ENCODE results near the gene SCP2.

Gene SCP2, protein sequence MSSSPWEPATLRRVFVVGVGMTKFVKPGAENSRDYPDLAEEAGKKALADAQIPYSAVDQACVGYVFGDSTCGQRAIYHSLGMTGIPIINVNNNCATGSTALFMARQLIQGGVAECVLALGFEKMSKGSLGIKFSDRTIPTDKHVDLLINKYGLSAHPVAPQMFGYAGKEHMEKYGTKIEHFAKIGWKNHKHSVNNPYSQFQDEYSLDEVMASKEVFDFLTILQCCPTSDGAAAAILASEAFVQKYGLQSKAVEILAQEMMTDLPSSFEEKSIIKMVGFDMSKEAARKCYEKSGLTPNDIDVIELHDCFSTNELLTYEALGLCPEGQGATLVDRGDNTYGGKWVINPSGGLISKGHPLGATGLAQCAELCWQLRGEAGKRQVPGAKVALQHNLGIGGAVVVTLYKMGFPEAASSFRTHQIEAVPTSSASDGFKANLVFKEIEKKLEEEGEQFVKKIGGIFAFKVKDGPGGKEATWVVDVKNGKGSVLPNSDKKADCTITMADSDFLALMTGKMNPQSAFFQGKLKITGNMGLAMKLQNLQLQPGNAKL

DNA sequence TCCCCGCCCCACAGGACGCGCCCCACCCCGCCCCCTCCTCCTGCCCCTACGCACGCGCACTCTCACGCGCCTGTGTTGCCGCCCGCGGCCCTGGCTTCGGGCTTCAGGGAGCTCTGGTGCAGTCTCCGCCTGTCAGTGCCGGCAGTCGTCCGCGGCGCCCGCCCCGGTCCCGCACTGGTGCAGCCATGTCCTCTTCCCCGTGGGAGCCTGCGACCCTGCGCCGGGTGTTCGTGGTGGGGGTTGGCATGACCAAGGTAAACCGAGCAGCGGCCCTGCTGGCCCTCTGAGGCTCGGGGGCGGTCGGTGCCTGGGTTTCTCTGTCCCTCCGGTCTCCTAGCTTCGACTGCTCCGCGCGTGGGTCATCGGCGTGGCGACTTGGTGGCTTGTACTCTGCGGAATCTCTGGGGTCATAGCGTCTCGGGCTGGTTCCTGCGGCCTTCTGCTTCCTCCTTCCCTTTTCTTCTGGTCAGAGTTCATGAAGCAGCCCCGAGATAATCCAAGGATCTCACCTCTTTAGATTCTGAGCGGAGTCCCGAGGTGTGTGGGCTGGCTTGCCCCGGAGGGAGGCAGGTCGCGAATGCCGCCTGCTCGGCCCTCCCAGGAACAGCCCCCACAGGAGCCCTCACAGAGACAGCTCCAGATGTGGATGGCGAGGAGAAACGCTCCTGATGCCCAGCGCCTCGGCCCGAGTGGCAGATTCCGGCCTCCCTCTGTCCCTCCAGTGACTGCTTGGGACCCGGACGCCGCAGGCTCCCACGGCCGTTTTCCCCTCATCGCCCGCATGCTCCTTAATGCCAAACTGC, at the start of gene SCP2:
Gene SCP2, plus strand, starts transcription at position 65 of the 803 bp plus-strand sequence. Its CDS starts 121 bp downstream, at position 186.
- peak; percentile 30 to 82 (median 62) for DNase-seq

DNA sequence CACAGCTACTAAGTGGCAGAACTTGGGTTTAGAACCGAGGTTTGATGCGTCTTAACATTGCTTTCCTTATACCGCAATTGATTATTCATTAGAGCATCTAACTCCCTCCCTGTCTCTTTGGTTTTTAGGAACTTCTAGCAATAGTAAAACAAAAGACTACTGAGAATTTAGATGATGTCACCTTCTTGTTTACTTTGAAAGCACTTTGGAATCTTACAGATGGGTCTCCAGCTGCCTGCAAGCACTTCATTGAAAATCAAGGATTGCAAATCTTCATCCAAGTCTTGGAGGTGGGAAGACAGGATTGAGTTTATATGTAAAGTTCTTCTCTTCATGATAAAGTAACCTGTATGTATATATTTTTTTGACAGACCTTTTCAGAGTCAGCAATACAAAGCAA, 49.5 kb upstream of the SCP2 start:
- DNase-seq: no peak

DNA sequence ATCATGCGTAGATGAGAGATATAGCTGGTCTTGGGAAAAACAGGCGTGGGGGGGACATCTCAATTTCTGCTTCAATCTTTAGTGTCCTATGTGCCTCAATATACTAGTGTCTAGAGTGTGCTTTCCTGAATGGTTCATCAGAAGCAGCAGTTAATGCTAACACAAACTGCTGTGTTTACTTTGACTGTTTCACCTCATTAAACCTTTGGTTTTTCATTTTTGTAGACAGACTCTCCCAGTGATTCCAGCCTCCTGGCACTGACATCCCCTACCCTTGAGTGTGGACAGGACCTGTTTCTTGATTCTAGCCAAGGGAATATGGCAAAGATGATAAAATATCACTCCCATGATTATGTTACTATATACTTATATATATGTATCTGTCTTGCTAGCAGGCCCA, 46.9 kb upstream of the SCP2 start:
- DNase-seq: no peak

DNA sequence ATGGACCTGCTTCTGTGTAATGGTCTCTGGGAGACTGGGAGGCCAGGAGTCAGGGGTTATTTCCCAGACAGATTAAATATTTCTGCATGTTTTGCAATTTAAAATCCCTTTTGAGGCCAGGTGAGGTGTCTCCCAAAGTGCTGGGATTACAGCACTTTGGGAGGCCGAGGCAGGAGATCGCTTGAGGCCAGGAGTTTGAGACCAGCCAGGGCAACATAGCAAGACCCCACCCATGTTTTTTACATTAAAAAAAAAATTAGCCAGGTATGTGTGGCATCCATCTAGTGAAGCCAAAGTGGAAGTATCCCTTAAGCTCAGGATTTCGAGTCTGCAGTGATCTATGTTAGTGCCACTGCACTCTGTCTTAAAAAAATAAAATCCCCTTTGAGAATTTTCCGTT, 39.6 kb upstream of the SCP2 start:
- no peak for DNase-seq

DNA sequence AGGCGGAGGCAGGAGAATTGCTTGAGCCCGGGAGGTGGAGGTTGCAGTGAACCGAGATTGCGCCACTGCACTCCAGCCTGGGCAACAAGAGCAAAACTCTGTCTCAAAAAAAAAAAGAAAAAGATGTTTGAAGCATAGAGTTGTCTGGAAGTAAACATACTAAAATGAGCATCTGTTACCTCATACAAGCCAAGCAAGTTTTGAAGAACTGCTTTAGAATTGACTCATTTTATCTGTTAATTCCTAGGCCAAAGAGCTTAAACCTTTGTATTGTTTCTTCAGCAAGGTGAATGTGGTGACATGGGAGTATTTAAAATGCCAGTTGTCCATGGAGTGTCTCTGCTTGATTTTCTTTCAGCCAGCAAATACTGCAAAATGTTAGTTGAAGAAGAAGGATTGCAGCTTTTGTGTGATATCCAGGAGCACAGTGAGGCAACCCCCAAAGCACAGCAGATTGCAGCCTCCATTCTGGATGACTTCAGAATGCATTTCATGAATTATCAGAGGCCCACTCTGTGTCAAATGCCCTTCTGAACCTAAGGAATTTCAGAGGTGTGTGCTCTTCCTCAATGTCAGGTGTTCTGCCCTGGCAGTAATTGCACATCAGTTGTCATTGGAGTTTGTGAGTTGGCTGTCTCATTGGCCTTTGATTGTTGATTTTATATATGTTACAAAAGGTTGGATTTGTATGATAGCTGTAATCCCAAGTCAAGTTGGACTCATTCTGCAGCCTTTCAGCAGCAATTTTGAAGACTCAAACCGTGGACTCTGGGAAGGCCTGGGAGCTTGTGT, 34.5 kb upstream of the SCP2 start:
- no peak for DNase-seq

DNA sequence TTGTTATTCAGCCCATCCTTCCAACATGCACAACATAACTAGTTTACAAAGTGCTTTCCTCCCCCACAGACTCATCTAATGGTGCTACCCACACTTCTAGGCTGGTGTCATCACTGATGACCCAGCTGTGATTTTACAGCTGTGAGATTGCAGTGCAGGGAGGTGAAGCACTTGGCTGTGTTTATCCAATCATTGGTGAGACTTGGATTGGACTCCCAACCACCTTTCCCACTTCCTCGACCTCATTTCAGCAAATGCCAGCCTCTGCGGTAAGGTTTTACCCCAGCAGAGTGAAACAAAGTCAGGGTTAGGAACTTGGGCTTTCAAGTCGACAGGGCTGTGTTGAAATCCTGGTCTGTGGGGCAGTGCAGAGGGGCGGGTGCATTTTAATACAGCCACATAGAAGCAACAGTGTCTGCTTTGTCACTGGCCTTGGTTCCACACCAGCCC, 27.6 kb upstream of the SCP2 start:
- no peak for DNase-seq

DNA sequence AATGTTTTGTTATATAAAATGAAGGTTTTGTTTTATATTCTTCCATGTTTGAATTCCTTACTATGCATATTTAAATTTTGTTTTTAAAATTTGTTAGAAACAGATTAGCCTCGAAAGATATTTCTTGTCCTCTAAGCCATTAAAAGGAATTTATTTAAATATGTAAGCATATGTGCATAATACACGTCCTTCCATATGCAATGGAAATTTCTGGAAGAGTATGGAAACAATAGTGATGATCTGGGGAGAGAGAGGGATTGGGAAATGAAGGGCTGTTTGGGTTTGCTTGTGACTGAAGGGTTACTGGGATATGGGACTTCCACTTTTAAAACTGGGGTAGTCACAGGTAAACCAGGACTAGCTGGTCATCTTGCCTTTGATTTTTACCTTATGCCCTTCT, 26.7 kb upstream of the SCP2 start:
- no peak for DNase-seq

DNA sequence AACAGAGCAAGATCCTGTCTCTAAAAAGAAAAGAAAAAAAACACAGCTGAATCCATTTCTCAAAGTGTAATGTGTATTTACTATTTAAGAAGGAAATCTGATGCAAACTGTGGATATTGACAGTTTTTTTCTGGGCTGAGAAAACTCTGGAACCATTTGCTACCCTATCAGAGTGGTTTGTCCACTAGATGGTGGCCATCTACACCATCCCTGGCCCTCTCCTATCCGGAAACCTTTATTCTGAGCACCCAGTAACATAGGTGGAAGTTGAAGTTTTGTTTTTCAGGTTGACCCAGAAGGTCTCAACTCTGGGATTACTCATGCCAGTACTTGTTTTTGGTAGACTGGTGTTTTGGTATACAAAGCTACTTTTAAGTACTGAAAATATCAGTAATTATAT, 25.7 kb upstream of the SCP2 start:
- DNase-seq: no peak

DNA sequence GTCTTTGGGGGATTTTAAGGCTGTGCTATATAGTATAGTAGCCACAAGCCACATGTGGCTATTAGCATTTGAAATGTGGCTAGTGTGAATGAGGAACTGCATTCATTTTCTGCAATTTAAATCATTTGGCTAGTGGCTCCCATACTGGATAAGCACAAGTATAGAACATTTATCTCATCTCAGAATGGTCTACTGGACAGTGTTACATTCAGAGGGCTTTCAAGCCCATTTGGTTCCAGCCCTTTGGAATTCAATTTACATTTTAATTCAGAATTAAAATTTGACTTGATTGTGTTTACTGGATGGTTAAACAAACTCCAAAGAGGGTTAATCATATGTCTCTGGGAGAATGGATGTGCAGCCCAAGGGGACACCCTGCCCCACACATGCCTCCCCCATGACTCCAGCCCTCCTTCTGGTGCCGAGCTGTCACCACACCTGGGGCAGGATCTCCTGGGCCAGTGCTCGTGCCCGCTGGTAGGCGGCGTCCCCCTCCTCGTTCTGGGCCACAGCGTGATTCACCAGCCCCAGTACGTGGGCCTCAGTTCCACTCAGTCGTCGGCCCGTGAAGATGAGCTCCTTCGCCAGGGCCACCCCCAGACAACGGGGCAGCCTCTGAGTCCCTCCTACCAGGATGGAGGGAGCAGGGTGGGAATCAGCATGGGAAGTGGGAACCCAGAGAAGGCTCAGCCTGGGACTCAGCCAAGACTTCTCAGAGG, 22.7 kb upstream of the SCP2 start:
- DNase-seq: no peak

DNA sequence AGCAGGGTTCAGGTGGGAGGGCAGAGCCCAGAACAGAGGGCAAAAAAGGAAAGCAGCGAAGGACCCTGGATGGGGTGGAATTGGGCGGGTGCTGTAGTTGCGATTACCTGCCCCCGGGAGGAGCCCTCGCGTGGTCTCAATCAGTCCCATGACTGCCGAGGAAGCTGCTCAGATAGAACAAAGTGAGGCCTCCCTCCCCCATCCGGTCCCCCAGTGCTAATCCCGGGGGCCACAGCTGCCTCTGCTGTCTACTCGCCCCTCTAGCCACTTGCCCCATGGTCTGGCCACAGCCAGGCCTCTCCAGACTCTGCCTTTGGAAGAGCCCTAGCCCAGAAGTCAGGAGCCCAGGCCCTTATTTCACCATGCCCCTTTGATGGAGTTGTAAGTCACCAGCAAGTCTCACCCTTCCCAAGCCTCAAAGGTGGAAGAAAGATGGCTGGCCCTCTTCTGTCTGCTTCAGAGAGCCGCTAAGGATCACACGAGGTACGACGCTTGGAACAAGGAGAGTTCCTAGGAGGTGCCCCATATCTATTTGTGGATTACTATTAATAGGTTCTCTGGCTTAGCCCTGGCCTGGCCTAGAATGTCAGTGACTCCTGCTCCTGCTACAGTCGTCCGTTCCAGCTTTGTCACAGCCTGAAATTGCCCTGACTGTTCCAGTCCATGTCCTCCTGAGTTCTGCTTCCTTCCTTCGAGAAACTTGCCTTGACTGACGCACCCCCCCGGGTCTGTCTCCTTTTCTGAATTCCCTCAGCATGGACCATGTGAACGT, 22.0 kb upstream of the SCP2 start:
- peak in 1 of 4 experiments; percentile 7 for DNase-seq

DNA sequence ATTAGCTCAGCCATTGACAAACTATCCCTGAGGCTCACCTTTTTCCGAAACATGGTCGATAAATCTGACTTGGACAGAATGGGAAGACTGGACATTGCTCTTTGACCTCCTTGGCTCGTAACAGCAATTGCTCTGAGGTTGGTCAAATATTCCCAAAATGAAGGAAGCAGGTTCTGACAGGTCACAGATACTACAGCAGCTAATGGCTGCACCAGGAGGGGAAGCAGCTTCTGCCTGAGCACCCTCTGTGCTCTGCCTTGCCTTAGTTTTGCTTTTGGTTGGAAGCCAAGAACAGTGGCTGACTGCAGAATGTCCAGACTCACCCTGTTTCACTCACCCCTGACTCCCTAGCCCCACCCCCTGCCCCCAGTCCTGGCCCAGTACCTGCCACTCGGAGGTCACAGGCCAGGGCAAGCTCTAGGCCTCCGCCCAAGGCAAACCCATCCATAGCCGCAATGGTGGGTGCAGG, 20.9 kb upstream of the SCP2 start:
- DNase-seq: no peak

DNA sequence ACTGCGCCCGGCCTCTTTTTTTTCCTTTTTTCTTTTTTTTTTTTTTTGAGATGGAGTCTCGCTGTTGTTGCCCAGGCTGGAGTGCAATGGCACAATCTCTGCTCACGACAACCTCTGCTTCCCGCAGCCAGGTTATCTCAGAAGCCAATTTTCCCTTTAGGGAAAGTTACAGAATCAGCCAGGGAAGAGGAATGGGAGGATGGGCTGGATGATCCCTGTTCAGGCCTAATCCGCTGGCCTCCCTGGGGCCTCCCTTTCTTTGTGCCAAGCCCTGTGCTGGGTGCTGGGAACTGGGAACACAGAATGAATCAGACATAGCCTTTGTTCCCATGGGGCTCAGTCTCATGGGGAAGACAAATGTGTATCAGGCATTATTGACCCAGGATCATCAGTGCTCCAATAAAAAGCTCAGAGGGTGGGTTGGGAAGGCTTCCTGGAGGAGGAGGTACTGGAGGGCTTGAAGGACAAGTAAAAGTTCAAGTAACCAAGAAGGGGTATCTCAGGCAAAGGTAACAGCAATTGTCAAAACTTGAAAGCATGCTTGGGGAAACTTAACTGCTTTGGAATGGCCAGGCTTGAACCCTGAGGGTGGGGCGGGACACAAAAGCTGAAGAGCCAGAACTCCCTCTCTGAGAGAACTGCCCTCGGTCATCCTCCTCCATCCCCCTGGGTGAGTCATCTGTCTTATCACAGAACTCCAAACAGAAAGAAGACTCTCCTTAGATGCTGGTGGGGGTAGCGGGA, 19.8 kb upstream of the SCP2 start:
- DNase-seq: no peak

DNA sequence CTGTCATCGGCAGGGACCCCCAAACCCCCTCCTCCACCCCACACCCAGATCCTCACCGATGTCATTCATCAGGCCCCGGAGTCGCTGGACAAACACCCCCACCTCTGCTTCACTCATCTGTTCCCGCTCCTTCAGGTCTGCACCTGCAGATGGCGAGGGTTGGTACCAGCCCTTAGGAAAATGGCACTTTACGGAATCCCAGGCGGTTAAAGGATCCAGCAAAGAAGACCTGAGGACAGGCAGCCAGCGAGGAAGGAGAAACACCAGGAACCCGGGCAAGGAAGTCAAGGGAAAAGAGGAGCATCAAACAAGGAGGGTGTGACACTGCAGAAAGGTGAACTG, 19.3 kb upstream of the SCP2 start:
- DNase-seq: no peak

DNA sequence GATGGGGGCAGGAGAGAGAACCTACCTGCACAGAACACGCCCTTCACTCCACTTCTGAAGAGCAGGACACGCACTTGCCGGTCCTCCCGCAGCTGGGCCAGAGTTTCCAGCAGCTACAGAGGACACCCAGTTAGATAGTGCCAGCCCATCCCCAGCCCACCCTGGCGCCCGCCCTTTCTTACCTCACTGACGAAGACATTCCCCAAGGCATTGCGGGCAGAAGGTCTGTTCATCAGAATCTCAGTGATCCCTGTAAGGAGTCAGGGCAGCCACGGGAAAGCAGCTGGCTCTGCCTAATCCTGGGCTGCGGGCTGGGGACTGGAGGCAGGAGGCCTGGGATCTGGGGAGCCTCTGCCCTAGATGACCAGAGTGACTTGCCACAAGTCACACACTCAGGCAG, 15.5 kb upstream of the SCP2 start:
- no peak for DNase-seq

DNA sequence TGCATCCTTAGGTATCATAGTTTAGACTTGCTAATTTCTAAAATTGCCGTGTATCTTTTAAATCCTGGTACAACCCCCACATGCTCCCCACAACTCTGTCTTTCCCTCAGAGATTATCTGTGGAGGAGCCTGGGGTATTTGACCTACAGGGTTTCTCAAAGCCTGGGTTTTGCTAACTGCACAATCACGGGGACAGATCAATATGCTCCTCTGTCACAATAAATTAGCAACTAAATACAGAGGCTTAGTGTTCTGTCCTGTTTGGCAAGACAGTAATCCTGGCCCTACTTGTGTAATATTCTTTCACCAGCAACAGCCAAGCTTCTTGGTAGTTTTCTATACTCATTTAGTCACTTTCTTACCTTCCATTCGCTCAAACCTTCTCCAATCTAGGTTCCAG, 14.1 kb upstream of the SCP2 start:
- DNase-seq: no peak

DNA sequence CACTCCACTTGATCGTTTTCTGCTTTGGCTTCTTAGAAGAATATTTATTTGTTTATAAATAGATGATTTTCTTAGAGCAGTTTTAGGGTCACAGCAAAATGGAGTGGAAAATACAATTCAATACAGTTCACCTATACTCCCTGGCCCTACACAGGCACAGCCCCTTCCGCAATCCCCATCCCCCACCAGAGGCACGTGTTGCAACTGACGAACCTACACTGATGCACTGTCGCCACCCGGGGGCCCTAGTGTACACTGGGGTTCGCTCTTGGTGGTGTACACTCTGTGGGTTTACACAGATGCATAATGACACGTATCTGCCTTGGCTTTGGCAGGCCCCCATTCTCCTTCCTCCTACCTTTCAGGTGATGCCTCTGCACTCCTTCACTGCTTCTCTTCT, 13.5 kb upstream of the SCP2 start:
- DNase-seq: no peak

DNA sequence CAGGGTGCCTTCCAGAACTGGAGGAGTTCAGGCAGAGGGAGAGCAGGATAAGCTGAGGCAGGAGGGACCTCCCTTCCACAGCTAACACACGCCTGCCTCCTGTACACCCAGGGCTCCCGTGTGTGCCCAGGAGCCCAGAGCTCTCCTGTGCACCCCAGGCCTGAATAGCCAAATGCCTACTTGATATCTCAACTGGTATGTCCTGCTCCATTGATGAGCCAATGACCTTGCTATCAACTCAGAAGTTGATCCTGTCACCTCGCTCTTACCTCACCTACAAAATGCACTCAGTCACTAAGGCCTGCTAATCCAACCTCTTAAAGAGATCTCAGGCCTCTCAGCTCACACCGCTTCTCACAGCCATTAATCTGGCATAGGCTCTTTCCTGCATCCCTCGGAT, 12.6 kb upstream of the SCP2 start:
- DNase-seq: no peak

DNA sequence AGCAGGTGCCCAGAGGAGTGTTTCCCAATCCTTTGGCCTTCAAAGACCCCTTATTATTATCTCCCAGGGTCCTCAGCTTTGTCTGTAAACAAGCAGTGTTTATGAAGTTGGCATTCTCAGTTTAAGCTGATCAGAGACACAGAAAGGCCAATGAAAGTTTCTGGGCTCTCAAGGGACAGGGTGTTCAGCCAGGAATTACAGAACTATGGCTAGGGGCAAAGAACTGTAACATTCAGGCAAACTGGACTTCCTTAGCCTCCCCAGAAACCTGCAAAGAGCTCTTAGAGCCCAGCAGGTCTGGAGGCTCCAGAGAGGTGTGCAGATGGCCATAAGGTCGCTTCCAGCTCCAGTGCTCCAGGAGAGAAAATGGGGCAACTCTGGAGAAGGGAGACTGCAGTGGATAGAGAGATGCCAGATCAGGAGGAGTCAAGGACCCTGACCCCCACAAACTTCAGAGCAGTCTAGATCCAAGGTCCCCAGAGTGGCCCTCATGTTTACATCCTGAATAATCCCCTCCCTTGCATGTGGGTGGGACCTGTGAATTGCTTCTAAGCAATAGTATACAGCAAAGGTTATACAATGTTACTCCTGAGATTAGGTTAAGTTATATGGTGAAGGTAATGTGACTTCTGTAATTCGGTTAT, 11.7 kb upstream of the SCP2 start:
- DNase-seq: no peak

DNA sequence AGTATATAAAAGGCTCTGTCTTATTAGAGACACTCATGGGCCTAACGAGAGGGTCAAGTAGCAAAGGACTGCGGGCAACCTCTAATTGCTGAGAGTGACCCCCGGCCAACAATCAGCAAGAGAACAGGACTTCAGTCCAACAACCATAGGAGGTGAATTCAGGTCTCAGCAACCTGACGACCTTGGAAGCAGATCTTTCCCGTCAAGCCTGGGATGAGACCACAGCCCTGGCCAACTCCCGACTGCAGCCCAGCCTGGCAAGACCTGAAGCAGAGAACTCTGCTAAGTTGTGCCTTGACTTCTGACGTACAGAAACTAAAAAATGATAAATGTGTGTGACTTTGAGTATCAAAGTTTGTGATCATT, 11.2 kb upstream of the SCP2 start:
- no peak for DNase-seq

DNA sequence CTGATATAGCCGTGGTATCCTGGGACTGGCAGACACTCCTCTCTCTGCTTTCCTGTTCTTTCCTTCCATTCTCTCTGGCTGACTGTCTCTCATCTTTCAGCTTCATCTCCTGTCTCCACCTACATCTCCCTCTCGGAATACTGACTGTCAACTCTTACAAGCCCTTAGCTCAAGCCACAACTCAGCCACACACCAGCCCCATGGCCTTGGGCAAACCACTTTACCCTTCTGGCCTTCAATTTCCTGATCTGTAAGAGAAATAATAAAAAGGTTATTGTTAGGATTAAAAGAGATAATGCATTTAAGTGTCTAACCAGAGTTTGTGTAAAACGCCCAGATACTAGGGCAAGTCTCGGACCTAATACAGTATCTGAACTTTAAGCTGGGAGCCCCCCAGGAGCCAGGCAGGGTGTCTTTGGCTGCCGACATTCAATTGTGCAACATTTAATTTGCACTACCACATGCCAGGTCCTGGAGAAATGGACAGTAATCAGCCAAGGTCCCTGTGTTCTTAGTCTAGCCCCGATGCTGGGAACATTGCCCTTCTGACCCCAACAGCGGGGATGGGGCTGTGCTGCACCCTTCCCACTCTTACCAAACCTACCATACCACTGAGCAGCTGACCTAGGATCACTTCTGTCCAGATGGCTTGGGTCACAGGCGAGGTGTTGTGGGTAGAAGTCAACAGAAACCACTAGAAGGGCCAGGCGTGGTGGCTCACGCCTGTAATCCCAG, 10.7 kb upstream of the SCP2 start:
- no peak for DNase-seq

Data from activated naive CD4-positive, alpha-beta T cell (primary cell).